Colon (tissue), 2 donors: ENCODE data around the gene HIP1.
"Not testable (repeated sequence)": the region's sequence is repeated elsewhere in the genome, so short reads cannot be mapped to it uniquely, and the experiment has no call there.

ENCODE experiments used
- FAIRE-seq: peaks from 2 replicates; lab custom pipeline; 2012; peaks lifted over from hg19 to GRCh38; lab: Jason Lieb, UNC
- donor health status: control.
- donor health status: control.

Gene HIP1

DNA sequence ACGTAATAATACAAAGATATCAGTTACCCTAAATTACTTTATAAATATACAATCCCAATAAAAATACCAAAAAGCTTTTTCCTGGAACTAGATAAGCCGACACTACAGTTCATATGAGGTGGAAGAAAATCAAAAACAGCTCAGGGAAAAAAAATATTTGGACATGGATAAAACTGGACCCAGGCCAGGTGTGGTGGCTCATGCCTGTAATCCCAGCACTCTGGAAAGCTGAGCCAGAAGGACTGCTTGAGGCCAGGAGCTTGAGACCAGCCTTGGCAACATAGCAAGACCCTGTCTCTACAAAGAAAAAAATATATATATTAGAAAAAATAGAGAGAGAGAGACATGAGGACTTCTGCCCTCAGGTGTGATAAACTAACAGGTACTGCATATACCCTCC lies 219.9 kb downstream of the HIP1 start:
- not testable (repeated sequence) for FAIRE-seq

DNA sequence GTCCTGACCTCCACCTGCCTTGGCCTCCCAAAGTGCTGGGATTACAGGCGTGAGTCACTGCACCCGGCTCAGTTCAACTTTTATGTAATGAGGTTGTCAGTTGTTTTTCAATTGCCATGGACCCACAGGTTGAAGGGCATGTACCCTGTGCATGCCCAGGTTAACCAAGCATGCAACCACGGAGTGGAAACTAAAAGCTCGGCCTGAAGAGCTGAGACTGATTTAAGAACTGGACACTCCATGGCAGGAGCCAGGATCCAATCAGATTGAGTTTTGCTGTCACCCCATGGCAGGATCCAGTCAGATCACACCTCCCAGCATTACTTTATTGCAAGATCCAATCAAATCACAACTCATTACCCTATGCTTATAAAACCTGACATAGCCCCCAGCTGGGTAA lies 229.7 kb downstream of the HIP1 start:
- not testable (repeated sequence) for FAIRE-seq

DNA sequence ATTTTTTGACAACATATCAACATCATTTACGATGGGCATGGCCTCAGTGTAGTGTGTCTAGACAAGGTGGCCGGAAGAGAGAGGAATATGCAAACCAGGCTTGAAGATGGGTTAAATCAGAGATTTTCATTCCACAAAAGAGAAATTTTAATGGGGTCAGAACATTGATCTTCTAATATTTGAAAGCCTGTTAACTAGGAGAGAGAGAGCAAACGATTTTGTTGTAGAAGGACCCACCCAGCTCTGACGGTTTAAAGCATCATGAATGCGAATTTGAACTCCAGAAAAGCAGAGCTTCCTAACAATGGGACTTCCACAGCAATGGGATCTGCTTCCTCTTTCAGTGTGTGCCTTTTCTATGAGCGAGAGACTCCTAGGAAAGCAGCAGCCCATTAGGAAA lies 246.7 kb downstream of the HIP1 start, which contains the start of gene SPDYE5:
Gene SPDYE5 (plus strand): TSS at position 301 of the 400 bp plus-strand sequence. CDS start 1,728 bp downstream, outside the sequence.
- not testable (repeated sequence) for FAIRE-seq

DNA sequence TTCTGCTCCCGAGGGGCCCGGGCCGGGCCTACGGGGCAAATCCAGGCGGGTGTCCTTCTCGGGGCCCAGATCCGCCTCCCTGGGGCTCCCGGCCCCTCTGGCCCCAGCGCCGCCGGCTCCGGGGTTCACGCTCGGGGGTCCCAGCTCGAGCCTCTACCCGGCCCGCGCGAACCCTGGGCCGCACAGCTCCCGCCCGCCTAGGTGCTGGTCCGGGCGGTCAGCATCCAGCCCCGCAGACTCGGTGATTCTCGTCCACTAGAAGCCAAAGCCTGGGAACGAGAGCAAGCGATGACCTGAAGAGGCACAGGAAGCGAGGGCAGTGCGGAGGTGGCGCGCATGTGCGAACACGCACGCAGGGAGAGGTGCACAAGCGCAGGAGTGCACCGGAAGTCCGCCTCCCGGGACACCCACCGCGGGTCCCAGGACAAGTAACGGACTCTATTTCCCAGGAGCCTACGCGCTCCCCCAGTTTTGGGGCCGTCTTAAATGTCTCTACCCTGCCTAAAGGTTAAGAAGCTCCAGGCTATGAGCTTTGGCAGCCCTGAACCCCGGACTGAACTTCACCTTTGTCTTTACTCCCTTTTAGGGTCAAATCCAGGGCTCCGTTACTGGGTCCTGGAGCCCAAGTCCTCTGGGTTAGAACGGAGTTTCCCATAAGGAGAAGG lies 252.6 kb downstream of the HIP1 start, which contains the start of gene POM121C:
Gene POM121C (minus strand): TSS at position 321 of the 665 bp plus-strand sequence. CDS start 44,803 bp downstream, outside the sequence.
- FAIRE-seq: not testable (repeated sequence)

DNA sequence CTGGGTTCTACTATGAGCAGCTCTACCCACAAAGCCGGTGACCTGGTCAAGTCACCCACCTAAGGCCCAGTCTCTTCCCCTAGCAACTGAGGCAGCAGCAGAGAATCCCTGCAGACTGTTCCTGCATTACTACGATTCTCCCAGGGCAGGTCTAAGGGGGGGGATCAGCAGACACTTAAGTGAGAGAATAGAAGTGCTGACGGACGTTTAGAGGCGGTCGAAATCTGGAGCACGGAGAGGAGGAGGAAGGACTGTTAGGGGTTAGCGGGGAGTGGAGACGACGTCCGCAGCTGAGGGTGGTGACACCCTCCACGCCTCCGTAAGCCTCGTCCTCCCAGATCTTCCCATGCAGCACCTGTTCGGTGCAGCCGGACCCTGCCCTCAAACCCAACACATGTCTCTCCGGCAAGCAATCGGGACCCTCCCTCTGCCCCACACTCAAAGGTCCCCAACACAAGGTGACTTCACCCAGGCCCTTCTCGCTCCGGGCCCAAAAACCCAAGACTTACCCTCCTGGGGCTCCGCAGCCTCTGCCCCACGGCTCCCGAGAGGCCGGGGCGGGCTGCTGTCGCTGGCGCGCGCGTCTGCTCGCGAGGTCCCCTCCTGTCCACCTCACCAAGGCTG lies 253.3 kb downstream of the HIP1 start:
- not testable (repeated sequence) for FAIRE-seq
